H9 (cell line): Measurements from ENCODE around the gene MX1. TPM values are rescaled to one million over a fixed set of nuclear protein-coding genes. Genes with fewer than 3 reads are reported as not detected.

Experiments
- DNase-seq: peaks from one replicate; pipeline ENCODE4 v3.0.0-alpha.2; 2017
- H2AFZ ChIP-seq: one replicate; pipeline ENCODE4 v1.6.1; 2013; ENCODE audit warnings: mild to moderate bottlenecking, low read length, control low read depth, moderate library complexity
- H2AK5ac ChIP-seq: 2 replicates; pipeline ENCODE4 v1.6.1; 2013; ENCODE audit warnings: low read length, control low read depth, mixed read lengths; ENCODE audit not compliant: insufficient read length
- H2BK120ac ChIP-seq: one replicate; pipeline ENCODE4 v1.6.1; 2013; ENCODE audit warnings: low read depth, mild to moderate bottlenecking, low read length, control low read depth, inconsistent platforms; ENCODE audit not compliant: poor library complexity, severe bottlenecking
- H2BK12ac ChIP-seq: 2 replicates; pipeline ENCODE4 v1.6.1; 2013; ENCODE audit warnings: low read length, control low read depth, mixed read lengths, low read depth; ENCODE audit not compliant: insufficient read length
- H2BK15ac ChIP-seq: 2 replicates; pipeline ENCODE4 v1.6.1; 2013; ENCODE audit warnings: low read depth, low read length, control low read depth
- H2BK20ac ChIP-seq: one replicate; pipeline ENCODE4 v1.6.1; 2013; ENCODE audit warnings: low read depth, mild to moderate bottlenecking, low read length, control low read depth, inconsistent platforms; ENCODE audit not compliant: poor library complexity, severe bottlenecking
- H2BK5ac ChIP-seq: 2 replicates; pipeline ENCODE4 v1.6.1; 2013; ENCODE audit warnings: low read length, control low read depth, mixed read lengths; ENCODE audit not compliant: insufficient read length
- H3K14ac ChIP-seq: 2 replicates; pipeline ENCODE4 v1.6.1; 2013; ENCODE audit warnings: low read length, control low read depth; ENCODE audit not compliant: insufficient read depth
- H3K18ac ChIP-seq: 2 replicates; pipeline ENCODE4 v1.6.1; 2013; ENCODE audit warnings: low read depth, mild to moderate bottlenecking, mixed read lengths, low read length, control low read depth; ENCODE audit not compliant: insufficient read length
- H3K23ac ChIP-seq: 2 replicates; pipeline ENCODE4 v1.6.1; 2013; ENCODE audit warnings: low read length, control low read depth, mixed read lengths, low read depth; ENCODE audit not compliant: insufficient read length
- H3K23me2 ChIP-seq: 2 replicates; pipeline ENCODE4 v1.6.1; 2013; ENCODE audit warnings: low read depth, mild to moderate bottlenecking, mixed read lengths, low read length, control low read depth; ENCODE audit not compliant: insufficient read length, poor library complexity, severe bottlenecking
- H3K27ac ChIP-seq: 2 replicates; pipeline ENCODE4 v1.5.1; 2013; ENCODE audit warnings: low read length, control low read depth, mixed read lengths, low read depth; ENCODE audit not compliant: insufficient read length
- H3K27me3 ChIP-seq: 2 replicates; pipeline ENCODE4 v1.6.1; 2013; ENCODE audit warnings: low read length, control low read depth, inconsistent platforms; ENCODE audit not compliant: insufficient read depth
- H3K4ac ChIP-seq: 2 replicates; pipeline ENCODE4 v1.6.1; 2013; ENCODE audit warnings: low read depth, mild to moderate bottlenecking, control low read depth, inconsistent platforms, low read length, moderate library complexity
- H3K4me1 ChIP-seq: 2 replicates; pipeline ENCODE4 v1.6.1; 2013; ENCODE audit warnings: low read length, control low read depth, inconsistent platforms; ENCODE audit not compliant: insufficient read depth
- H3K4me2 ChIP-seq: 2 replicates; pipeline ENCODE4 v1.6.1; 2013; ENCODE audit warnings: low read length, control low read depth, mixed read lengths; ENCODE audit not compliant: insufficient read length, insufficient read depth
- H3K56ac ChIP-seq: 2 replicates; pipeline ENCODE4 v1.6.1; 2013; ENCODE audit warnings: low read depth, mild to moderate bottlenecking, mixed read lengths, low read length, control low read depth; ENCODE audit not compliant: insufficient read length
- H3K79me1 ChIP-seq: 2 replicates; pipeline ENCODE4 v1.6.1; 2013; ENCODE audit warnings: low read depth, mild to moderate bottlenecking, moderate library complexity, low read length, control low read depth, inconsistent platforms; ENCODE audit not compliant: insufficient read depth, poor library complexity, severe bottlenecking
- H3K79me2 ChIP-seq: 2 replicates; pipeline ENCODE4 v1.6.1; 2013; ENCODE audit warnings: low read length, control low read depth, inconsistent platforms; ENCODE audit not compliant: insufficient read depth
- H3K9ac ChIP-seq: 2 replicates; pipeline ENCODE4 v1.6.1; 2013; ENCODE audit warnings: low read length, control low read depth, mixed read lengths; ENCODE audit not compliant: insufficient read length; ENCODE audit errors: extremely low read depth
- H3K9me3 ChIP-seq: one replicate; pipeline ENCODE4 v1.6.1; 2013; ENCODE audit warnings: low read depth, low read length, inconsistent platforms; ENCODE audit not compliant: control insufficient read depth
- H3T11ph ChIP-seq: one replicate; pipeline ENCODE4 v1.6.1; 2013; ENCODE audit warnings: mild to moderate bottlenecking, low read length, control low read depth, inconsistent platforms
- H4K20me1 ChIP-seq: one replicate; pipeline ENCODE4 v1.6.1; 2013; ENCODE audit not compliant: control insufficient read depth, insufficient read length, insufficient read depth
- H4K5ac ChIP-seq: 2 replicates; pipeline ENCODE4 v1.6.1; 2013; ENCODE audit warnings: low read depth, mild to moderate bottlenecking, mixed read lengths, low read length, control low read depth; ENCODE audit not compliant: insufficient read length
- H4K8ac ChIP-seq: replicated peaks from 2 replicates; pipeline ENCODE4 v1.6.1; 2013; ENCODE audit warnings: low read length, control low read depth, mixed read lengths, low read depth; ENCODE audit not compliant: insufficient read length
- H4K91ac ChIP-seq: 2 replicates; pipeline ENCODE4 v1.6.1; 2013; ENCODE audit warnings: low read depth, mild to moderate bottlenecking, moderate library complexity, mixed read lengths, low read length, control low read depth; ENCODE audit not compliant: insufficient read length
- H3K27ac Mint-ChIP-seq, 3 experiments: 2 replicates in 2 of 3; 3 replicates in 1 of 3; pipeline ENCODE4 v1.8.0; 2020 to 2021; ENCODE audit warnings: mixed read lengths in 3 of 3, mild to moderate bottlenecking in 1 of 3, moderate library complexity in 1 of 3
- H3K27me3 Mint-ChIP-seq: 2 replicates; pipeline ENCODE4 v1.8.0; 2021; ENCODE audit warnings: low read depth, mild to moderate bottlenecking, moderate library complexity, mixed read lengths
- H3K36me3 Mint-ChIP-seq, 3 experiments: 2 replicates in 2 of 3; 3 replicates in 1 of 3; pipeline ENCODE4 v1.8.0; 2020 to 2021; ENCODE audit warnings: low read depth in 3 of 3, mixed read lengths in 3 of 3; ENCODE audit not compliant: insufficient read depth in 1 of 3
- H3K4me1 Mint-ChIP-seq, 2 experiments: 2 replicates each; pipeline ENCODE4 v1.8.0; 2020; ENCODE audit warnings: mixed read lengths in 2 of 2
- H3K4me3 Mint-ChIP-seq, 2 experiments: 2 replicates in 1 of 2; 3 replicates in 1 of 2; pipeline ENCODE4 v1.8.0; 2020 to 2021; ENCODE audit warnings: mild to moderate bottlenecking in 2 of 2, mixed read lengths in 2 of 2, moderate library complexity in 1 of 2
- H3K9me3 Mint-ChIP-seq, 2 experiments: 2 replicates in 1 of 2; 3 replicates in 1 of 2; pipeline ENCODE4 v1.8.0; 2020; ENCODE audit warnings: mild to moderate bottlenecking in 2 of 2, mixed read lengths in 2 of 2, moderate library complexity in 1 of 2
- WGBS: extraction: QIAGEN DNeasy Blood & Tissue Kit; methylation state at CpG from one replicate; pipeline ENCODE4 v1.1.7; 2013; ENCODE audit warnings: missing lambda C conversion rate, low lambda C conversion rate, mixed read lengths; ENCODE audit not compliant: insufficient read length; ENCODE audit errors: extremely low coverage; 5-methylcytosine and 5-hydroxymethylcytosine counted together
- total RNA-seq: library from RNA; stranded (reverse); gene quantifications from 2 replicates; pipeline ENCODE4 v1.2.1, GENCODE V29; 2021
- TF ChIP-seq, protein P1 (sequence below): fragments of 200-600 bp; sonication (generic); conservative IDR thresholded peaks from 3 replicates; pipeline ENCODE4 v1.8.0; 2021; ENCODE audit warnings: antibody characterized with exemption, mild to moderate bottlenecking

MX1 gene
- total RNA-seq, 1 experiment from 2014 or later, result 6.3 TPM

DNA sequence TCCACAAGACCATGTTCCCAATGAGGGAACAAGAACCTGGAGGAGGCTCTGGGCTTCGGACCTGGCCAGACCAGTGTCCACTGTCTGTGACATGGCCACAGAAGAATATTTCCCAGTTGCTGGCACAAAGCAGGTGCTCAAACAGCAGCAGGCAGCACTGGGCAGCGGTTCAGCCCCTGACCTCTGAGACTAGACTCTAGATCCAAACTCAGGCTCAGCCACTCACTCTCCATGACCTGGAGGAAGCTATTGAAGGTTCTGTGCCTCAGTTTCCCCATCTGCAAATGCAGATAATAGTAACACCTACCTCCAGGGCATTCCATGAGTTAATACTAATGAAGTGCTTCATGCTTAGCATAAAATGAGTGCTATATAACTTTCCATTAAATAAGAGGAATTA is 73.9 kb downstream of the MX1 start:
- Histone ChIP-seq H3K18ac (no peak overlapping the region), H3K79me1 (no peaks in the 10 kb centered on the region), H3K4me2 (no peak overlapping the region), H3K56ac (no peak overlapping the region), H4K5ac (no peak overlapping the region), H2BK20ac (no peak overlapping the region), H2AK5ac (no peak overlapping the region), H3K9me3 (no peaks in the 10 kb centered on the region), H2BK12ac (no peak overlapping the region), H3K9ac (no peak overlapping the region), H2BK5ac (no peak overlapping the region), H3K23ac (no peak overlapping the region), H2BK120ac (no peak overlapping the region), H3K23me2 (no peaks in the 10 kb centered on the region), H2BK15ac (no peak overlapping the region), H3K4me1 (no peaks in the 10 kb centered on the region; the same call in 1 of the 2 replicates), H4K91ac (no peak overlapping the region), H3K27me3 (no peaks in the 10 kb centered on the region), H3K14ac (no peak overlapping the region), H4K8ac (no peak overlapping the region), H3K79me2 (no peaks in the 10 kb centered on the region; the same call in 1 of the 2 replicates), H3K4ac (no peak overlapping the region), H2AFZ (no peak overlapping the region), H4K20me1 (no peaks in the 10 kb centered on the region), H3T11ph (no peak overlapping the region), H3K27ac (no peak overlapping the region)
- H3K36me3 Mint-ChIP-seq, result no peaks in the 10 kb centered on the region
- no CpG with 5 or more reads among the region's 2 CpGs for WGBS
- H3K27ac Mint-ChIP-seq, result no peak overlapping the region
- TF ChIP-seq, protein P1, sequence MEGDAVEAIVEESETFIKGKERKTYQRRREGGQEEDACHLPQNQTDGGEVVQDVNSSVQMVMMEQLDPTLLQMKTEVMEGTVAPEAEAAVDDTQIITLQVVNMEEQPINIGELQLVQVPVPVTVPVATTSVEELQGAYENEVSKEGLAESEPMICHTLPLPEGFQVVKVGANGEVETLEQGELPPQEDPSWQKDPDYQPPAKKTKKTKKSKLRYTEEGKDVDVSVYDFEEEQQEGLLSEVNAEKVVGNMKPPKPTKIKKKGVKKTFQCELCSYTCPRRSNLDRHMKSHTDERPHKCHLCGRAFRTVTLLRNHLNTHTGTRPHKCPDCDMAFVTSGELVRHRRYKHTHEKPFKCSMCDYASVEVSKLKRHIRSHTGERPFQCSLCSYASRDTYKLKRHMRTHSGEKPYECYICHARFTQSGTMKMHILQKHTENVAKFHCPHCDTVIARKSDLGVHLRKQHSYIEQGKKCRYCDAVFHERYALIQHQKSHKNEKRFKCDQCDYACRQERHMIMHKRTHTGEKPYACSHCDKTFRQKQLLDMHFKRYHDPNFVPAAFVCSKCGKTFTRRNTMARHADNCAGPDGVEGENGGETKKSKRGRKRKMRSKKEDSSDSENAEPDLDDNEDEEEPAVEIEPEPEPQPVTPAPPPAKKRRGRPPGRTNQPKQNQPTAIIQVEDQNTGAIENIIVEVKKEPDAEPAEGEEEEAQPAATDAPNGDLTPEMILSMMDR, result no peak
- no peak for DNase-seq
- no peak overlapping the region for H3K4me3 Mint-ChIP-seq
- peaks cover 3% of the 10 kb centered on the region for H3K27me3 Mint-ChIP-seq
- H3K4me1 Mint-ChIP-seq, result peaks cover 28 to 34% of the 10 kb centered on the region in 2 experiments
- no peaks in the 10 kb centered on the region for H3K9me3 Mint-ChIP-seq
